ENCODE measurements around the gene TLR1.
"Not testable (repeated sequence)": the region's sequence is repeated elsewhere in the genome, so short reads cannot be mapped to it uniquely, and the experiment has no call there.

Gene TLR1

GRCh38 chr4:38769441-38769840 lies 35.1 kb downstream of the TLR1 start:
- ChIA-PET CTCF (interaction anchor here (1.7 kb wide), 1 partner anchor 13 kb away, joined by 4 read pairs; the partner anchor contains the start of gene TLR10), POLR2A (ENCODE audit: low non-redundant PET) (no interaction called here)

GRCh38 chr4:38768968-38769394 lies 35.6 kb downstream of the TLR1 start:
- no peak for DNase-seq (ENCODE audit: low spot score)
- TF ChIP-seq CTCF (conservative IDR thresholded peaks at IDR 0.05; ENCODE audit: low read depth) = no peak
- CTCF ChIA-PET = interaction anchor here (0.8 to 1.7 kb wide), 2 partner anchors 14 kb away, joined by 3 to 4 read pairs; partner anchors contain the start of gene TLR10
- H3K27ac ChIP-seq = no peak overlapping the region
- POLR2A ChIA-PET (ENCODE audit: low non-redundant PET) = no interaction called here

More at GRCh38 chr4:38769441-38769840, 35.1 kb downstream of the TLR1 start:
- no peak for DNase-seq (ENCODE audit: low spot score)
- H3K27ac ChIP-seq = no peak overlapping the region
- no peak for TF ChIP-seq CTCF (conservative IDR thresholded peaks at IDR 0.05; ENCODE audit: low read depth)

GRCh38 chr4:38766940-38767339 lies 37.7 kb downstream of the TLR1 start:
- H3K27ac ChIP-seq; DNase-seq (ENCODE audit: low spot score); POLR2A ChIA-PET (ENCODE audit: low non-redundant PET); CTCF ChIA-PET: not testable (repeated sequence)

GRCh38 chr4:38765382-38765781 lies 39.2 kb downstream of the TLR1 start:
- CTCF ChIA-PET = interaction anchor here (0.7 to 1.3 kb wide), 2 partner anchors 17 to 310 kb away, joined by 5 to 7 read pairs; partner anchors contain the start of gene TLR10

GRCh38 chr4:38764277-38764676 lies 40.3 kb downstream of the TLR1 start:
- H3K27ac ChIP-seq = no peak overlapping the region
- no peak for TF ChIP-seq CTCF (conservative IDR thresholded peaks at IDR 0.05; ENCODE audit: low read depth)
- POLR2A ChIA-PET (ENCODE audit: low non-redundant PET) = no interaction called here
- CTCF ChIA-PET = no interaction called here
- no peak for DNase-seq (ENCODE audit: low spot score)

More at GRCh38 chr4:38765382-38765781, 39.2 kb downstream of the TLR1 start:
- no peak for DNase-seq (ENCODE audit: low spot score)
- no peak overlapping the region for H3K27ac ChIP-seq
- TF ChIP-seq CTCF (conservative IDR thresholded peaks at IDR 0.05; ENCODE audit: low read depth) = no peak
- POLR2A ChIA-PET (ENCODE audit: low non-redundant PET) = no interaction called here

GRCh38 chr4:38762560-38762959 lies 42.0 kb downstream of the TLR1 start:
- no peak for DNase-seq (ENCODE audit: low spot score)
- CTCF ChIA-PET = interaction anchor here (0.6 kb wide), 1 partner anchor 832 kb away, joined by 3 read pairs; no protein-coding TSS in a partner anchor
- POLR2A ChIA-PET (ENCODE audit: low non-redundant PET) = no interaction called here
- no peak for TF ChIP-seq CTCF (conservative IDR thresholded peaks at IDR 0.05; ENCODE audit: low read depth)
- no peak overlapping the region for H3K27ac ChIP-seq

GRCh38 chr4:38759790-38760122 lies 44.8 kb downstream of the TLR1 start:
- no peak overlapping the region for H3K27ac ChIP-seq
- CTCF ChIA-PET = interaction anchor here (0.6 to 2.1 kb wide), 13 partner anchors 22 to 1290 kb away, joined by 3 to 20 read pairs (median 3); partner anchors contain the start of gene TLR10
- no peak for DNase-seq (ENCODE audit: low spot score)
- TF ChIP-seq CTCF (conservative IDR thresholded peaks at IDR 0.05; ENCODE audit: low read depth) = peak; percentile 8; the same call in 1 of the 2 replicates
- POLR2A ChIA-PET (ENCODE audit: low non-redundant PET) = no interaction called here
